Stimulated activated CD8-positive, alpha-beta memory T cell treated with anti-CD3 and anti-CD28 coated beads, Interleukin-2, amount 100 ng/mL, for 1 hour (primary cell): ENCODE data around the gene SCFD1.
"Not testable (repeated sequence)": the region's sequence is repeated elsewhere in the genome, so short reads cannot be mapped to it uniquely, and the experiment has no call there.

Experiments
- DNase-seq, 2 donors: peaks; one replicate each; pipeline ENCODE4 v3.0.0-alpha.2; 2020; ENCODE audit warnings: low read depth in 2 of 2

The SCFD1 gene

GRCh38 chr14:30610787-30611343 is 11.3 kb upstream of the SCFD1 start:
- no peak for DNase-seq

- DNase-seq: no peak
Observed at GRCh38 chr14:30614155-30614554, 8.0 kb upstream of the SCFD1 start.

GRCh38 chr14:30620178-30620577 is 1.9 kb upstream of the SCFD1 start:
- DNase-seq: no peak

GRCh38 chr14:30621354-30621939 is 672 bp upstream of the SCFD1 start:
- DNase-seq: no peak

- no peak for DNase-seq
Observed at GRCh38 chr14:30623412-30624131, 1.5 kb downstream of the SCFD1 start.

- DNase-seq: no peak
Observed at GRCh38 chr14:30624132-30624423, 2.0 kb downstream of the SCFD1 start.

GRCh38 chr14:30625533-30625932 is 3.4 kb downstream of the SCFD1 start:
- no peak for DNase-seq

- not testable (repeated sequence) for DNase-seq
Observed at GRCh38 chr14:30629432-30629831, 7.3 kb downstream of the SCFD1 start.

GRCh38 chr14:30630248-30630647 is 8.1 kb downstream of the SCFD1 start:
- no peak for DNase-seq

GRCh38 chr14:30632730-30633129 is 10.6 kb downstream of the SCFD1 start:
- DNase-seq: no peak

- no peak for DNase-seq
Observed at GRCh38 chr14:30638926-30639325, 16.8 kb downstream of the SCFD1 start.

- DNase-seq: no peak
Observed at GRCh38 chr14:30641207-30641606, 19.1 kb downstream of the SCFD1 start.

GRCh38 chr14:30644462-30644861 is 22.3 kb downstream of the SCFD1 start:
- DNase-seq: not testable (repeated sequence)

- DNase-seq: no peak
Observed at GRCh38 chr14:30645600-30645999, 23.5 kb downstream of the SCFD1 start.

GRCh38 chr14:30648471-30648870 is 26.4 kb downstream of the SCFD1 start:
- no peak for DNase-seq

GRCh38 chr14:30651937-30652336 is 29.8 kb downstream of the SCFD1 start:
- DNase-seq: no peak

- DNase-seq: no peak
Observed at GRCh38 chr14:30655124-30655523, 33.0 kb downstream of the SCFD1 start.

- DNase-seq: no peak
Observed at GRCh38 chr14:30655658-30656057, 33.5 kb downstream of the SCFD1 start.

GRCh38 chr14:30656190-30656632 is 34.1 kb downstream of the SCFD1 start:
- no peak for DNase-seq

- no peak for DNase-seq
Observed at GRCh38 chr14:30657050-30657449, 34.9 kb downstream of the SCFD1 start.

GRCh38 chr14:30657606-30658163 is 35.6 kb downstream of the SCFD1 start:
- no peak for DNase-seq

- no peak for DNase-seq
Observed at GRCh38 chr14:30658645-30659044, 36.5 kb downstream of the SCFD1 start.

- DNase-seq: no peak
Observed at GRCh38 chr14:30669594-30669993, 47.5 kb downstream of the SCFD1 start.
